ENCODE data around the gene LRRFIP2.

The LRRFIP2 gene

GRCh38 chr3:37068031-37068430 is 106.4 kb downstream of the LRRFIP2 start:
- TF ChIP-seq CTCF (IDR thresholded peaks at IDR 0.05): no peak

GRCh38 chr3:37067577-37067976 is 106.8 kb downstream of the LRRFIP2 start:
- no peak for TF ChIP-seq CTCF (IDR thresholded peaks at IDR 0.05)

- no peak for TF ChIP-seq CTCF (IDR thresholded peaks at IDR 0.05)
These were observed 109.6 kb downstream of the LRRFIP2 start for GRCh38 chr3:37064747-37065146.

- no peak for TF ChIP-seq CTCF (IDR thresholded peaks at IDR 0.05)
These were observed 116.3 kb downstream of the LRRFIP2 start for GRCh38 chr3:37058117-37058516.

GRCh38 chr3:37056826-37057225 is 117.6 kb downstream of the LRRFIP2 start:
- TF ChIP-seq CTCF (IDR thresholded peaks at IDR 0.05): no peak

- TF ChIP-seq CTCF (IDR thresholded peaks at IDR 0.05): no peak
These were observed 120.0 kb downstream of the LRRFIP2 start for GRCh38 chr3:37054370-37054769.

- no peak for TF ChIP-seq CTCF (IDR thresholded peaks at IDR 0.05)
These were observed 120.6 kb downstream of the LRRFIP2 start for GRCh38 chr3:37053753-37054152.

- no peak for TF ChIP-seq CTCF (IDR thresholded peaks at IDR 0.05)
These were observed 121.0 kb downstream of the LRRFIP2 start for GRCh38 chr3:37053337-37053736.

Measured in LNCAP (cell line).